Right ventricle myocardium inferior (tissue), 1 donor: ENCODE measurements around the gene PCDH1. TPM values are rescaled to one million over a fixed set of nuclear protein-coding genes. Genes with fewer than 3 reads are reported as not detected.
A peak's percentile ranks its signal among the peaks of the same experiment; 100 is the strongest.

ENCODE experiments used
- ATAC-seq: fragments of 200-7000 bp; cut with Tn5 transposase; one replicate; pipeline ENCODE4 v1.9.1; 2020; ENCODE audit warnings: mild to moderate bottlenecking, moderate library complexity
- DNase-seq: peaks from one replicate; pipeline ENCODE4 v3.0.0; 2021; ENCODE audit errors: missing footprints
- intact Hi-C: fragments of 100-400 bp; cut with DNase I; formaldehyde crosslinking; loops from one replicate; pipeline ENCODE4 v1.11.0; 2022
- total RNA-seq: library from RNA; stranded (reverse); fragmentation: NEBNext Ultra II Directional; extraction: Animal tissue kit (Norgen Biotek cat#: 25700); gene quantifications from one replicate; pipeline ENCODE4 v1.2.1, GENCODE V29; 2021
- donor health status: DM: no; HTN: yes; CAD: no; lungs with severe emphysema.

Gene PCDH1
- total RNA-seq, 1 donor from 2014 or later = 21.0 TPM

- ATAC-seq (no peak), DNase-seq (no peak)
- intact Hi-C loops = loop anchor here (5.0 kb wide), 1 partner anchor 32 kb away; no protein-coding TSS in a partner anchor
These were observed 33.7 kb downstream of the PCDH1 start for GRCh38 chr5:141844414-141845097.

- ATAC-seq = no peak
- no peak for DNase-seq
- intact Hi-C loops = no loop called here
These were observed 34.9 kb downstream of the PCDH1 start for GRCh38 chr5:141843156-141843927.

DNA sequence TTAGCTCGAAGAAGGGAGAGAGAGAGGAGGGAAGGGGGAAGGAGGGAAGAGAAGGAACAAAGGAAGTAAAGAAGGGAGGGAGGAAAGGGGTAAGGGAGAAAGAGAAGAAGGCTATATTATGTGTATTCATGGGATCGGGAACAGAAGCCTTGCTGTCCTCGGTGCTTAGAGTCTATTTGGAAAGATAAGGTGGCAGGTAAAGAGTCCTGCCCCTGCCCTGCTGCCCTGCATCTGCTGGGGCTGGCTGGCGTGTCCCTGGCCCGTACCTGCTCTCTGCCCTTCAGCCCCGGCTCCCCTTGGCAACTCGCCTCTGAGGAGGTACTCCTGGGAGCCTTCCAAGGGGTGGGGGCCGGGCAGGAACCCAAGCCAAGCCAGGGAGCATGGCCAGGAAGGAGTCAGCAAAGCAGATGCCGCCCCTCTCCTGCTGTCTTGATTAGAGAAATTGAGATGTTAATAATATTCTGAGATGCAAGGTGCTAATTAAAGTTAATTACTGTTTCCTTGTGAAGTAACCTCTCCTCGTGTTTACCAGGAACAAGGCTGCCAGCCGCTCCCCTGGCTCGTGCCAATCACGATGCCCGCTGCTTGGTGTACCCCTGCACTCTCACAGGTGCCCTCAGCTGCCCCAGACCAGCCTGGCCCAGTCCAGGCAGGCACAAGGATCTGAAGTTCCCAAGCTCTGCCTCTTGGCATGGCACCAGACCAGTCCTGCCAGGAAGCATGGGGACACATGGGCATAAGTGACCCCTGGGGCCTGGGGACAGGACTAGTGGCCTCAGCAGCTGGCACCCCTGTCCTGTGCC lies 36.6 kb downstream of the PCDH1 start:
- ATAC-seq (peak; percentile 23), DNase-seq (no peak)
- intact Hi-C loops = no loop called here

- intact Hi-C loops = no loop called here
- ATAC-seq (no peak), DNase-seq (no peak)
These were observed 37.3 kb downstream of the PCDH1 start for GRCh38 chr5:141840826-141841360.

DNA sequence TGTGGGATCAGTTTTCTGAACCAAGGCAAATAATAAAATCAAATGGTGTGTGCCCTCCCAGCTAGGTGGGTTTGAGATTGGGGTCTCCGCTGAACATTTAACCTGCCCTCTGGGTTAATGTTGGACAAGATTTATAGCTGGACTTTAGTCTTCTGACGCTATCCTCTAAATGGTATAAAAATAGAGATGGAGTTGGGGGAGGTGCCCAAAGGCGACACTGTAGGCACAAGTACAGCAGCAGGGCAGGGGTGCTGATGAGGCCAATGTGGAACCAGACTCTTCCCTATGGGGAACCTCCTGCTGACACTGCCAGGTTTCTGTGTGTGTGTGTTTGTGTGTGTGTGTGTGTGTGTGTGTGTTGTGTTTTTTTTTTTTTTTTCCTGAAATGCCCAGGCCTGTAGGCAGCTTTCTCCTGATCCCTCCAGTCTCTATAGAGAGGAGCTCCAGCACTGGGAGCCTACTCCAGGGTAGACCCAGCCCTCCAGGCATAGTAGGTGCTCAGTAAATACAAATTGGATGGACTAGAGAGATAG lies 37.9 kb downstream of the PCDH1 start:
- intact Hi-C loops = no loop called here
- ATAC-seq = no peak
- DNase-seq = no peak

GRCh38 chr5:141839015-141839513 lies 39.1 kb downstream of the PCDH1 start:
- DNase-seq (no peak), ATAC-seq (no peak)
- intact Hi-C loops = loop anchor here (5.0 kb wide), 1 partner anchor 38 kb away; the partner anchor contains the start of gene PCDH1

- DNase-seq (no peak), ATAC-seq (no peak)
- intact Hi-C loops = loop anchor here (5.0 kb wide), 1 partner anchor 39 kb away; the partner anchor contains the start of gene PCDH1
These were observed 39.7 kb downstream of the PCDH1 start for GRCh38 chr5:141838326-141839014.

- intact Hi-C loops = loop anchor here (2.0 to 5.0 kb wide), 2 partner anchors 13 to 41 kb away; partner anchors contain the start of gene PCDH1
- ATAC-seq = peak; percentile 68
- DNase-seq = no peak
These were observed 42.1 kb downstream of the PCDH1 start for GRCh38 chr5:141835928-141836670.

- DNase-seq = no peak
- ATAC-seq = no peak
- intact Hi-C loops = no loop called here
These were observed 43.9 kb downstream of the PCDH1 start for GRCh38 chr5:141834331-141834730.

- ATAC-seq = no peak
- no peak for DNase-seq
- intact Hi-C loops = no loop called here
These were observed 46.1 kb downstream of the PCDH1 start for GRCh38 chr5:141832131-141832530.

DNA sequence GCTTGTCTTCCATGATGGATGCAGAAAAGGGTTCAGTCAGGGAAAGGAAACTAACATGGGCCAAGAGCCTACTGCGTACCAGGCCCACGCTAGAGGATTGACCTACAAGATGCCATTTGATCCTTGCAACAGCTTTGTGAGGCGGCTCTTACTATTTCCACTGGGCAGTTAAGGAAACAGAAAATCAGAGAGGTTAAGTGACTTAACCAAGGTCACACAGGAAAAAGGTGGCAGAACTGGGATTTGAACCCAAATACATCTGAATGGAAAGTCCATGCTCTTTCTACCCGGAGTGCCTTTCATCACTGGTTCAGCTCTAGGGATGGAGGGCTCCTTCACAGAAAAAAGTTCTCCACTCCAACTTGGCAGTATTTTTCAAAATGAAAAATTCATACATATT lies 50.0 kb downstream of the PCDH1 start:
- intact Hi-C loops = no loop called here
- no peak for DNase-seq
- no peak for ATAC-seq

DNA sequence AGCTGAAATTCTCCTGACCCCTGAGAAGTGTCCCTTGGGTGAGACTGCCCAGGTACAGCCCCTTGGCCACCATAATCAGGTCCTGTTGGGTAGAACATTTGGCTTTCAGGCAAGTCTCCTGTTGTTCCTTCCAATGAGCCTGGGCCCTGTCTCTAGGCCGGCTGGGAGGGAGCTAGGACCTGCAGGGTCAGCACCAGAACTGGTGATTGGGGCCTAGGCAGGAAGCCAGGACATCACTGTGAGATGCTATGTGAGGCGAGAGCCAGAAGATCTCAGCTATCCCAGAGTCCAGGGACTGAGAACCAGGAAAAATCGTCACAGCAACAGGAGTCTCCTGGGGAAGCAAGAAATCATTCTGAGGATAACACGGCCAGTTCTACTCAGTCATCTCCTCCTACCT lies 51.5 kb downstream of the PCDH1 start:
- intact Hi-C loops = no loop called here
- ATAC-seq (peak; percentile 58), DNase-seq (peak; percentile 76)

GRCh38 chr5:141825791-141826560 lies 52.2 kb downstream of the PCDH1 start:
- DNase-seq = no peak
- intact Hi-C loops = no loop called here
- ATAC-seq = no peak

DNA sequence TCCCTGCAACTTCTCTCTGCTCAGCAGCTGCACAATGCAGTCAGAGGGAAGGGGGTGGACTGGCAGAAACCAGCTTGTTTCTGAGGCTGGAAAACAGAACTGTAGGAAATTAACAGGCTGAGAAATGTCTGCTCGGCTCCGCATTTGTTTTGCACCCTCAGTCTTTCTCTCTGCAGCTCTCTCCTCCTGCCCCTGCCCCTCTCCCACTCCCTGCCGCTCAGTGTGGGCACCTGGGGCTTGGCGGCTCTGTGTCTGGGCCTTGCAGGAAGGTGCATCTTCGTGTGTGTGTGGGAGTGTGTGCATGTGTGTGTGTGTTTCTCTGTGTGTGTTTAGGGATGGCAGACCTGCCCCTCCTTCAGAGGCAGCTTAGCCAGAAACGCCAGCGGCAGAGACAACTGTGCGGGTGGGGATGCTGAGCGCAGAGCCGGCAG lies 53.0 kb downstream of the PCDH1 start:
- ATAC-seq (no peak), DNase-seq (no peak)
- intact Hi-C loops = no loop called here

- DNase-seq = no peak
- intact Hi-C loops = no loop called here
- no peak for ATAC-seq
These were observed 53.5 kb downstream of the PCDH1 start for GRCh38 chr5:141824717-141825116.

- DNase-seq (no peak), ATAC-seq (no peak)
- intact Hi-C loops = loop anchor here (2.0 kb wide), 1 partner anchor 14 kb away; no protein-coding TSS in a partner anchor
These were observed 55.2 kb downstream of the PCDH1 start for GRCh38 chr5:141823056-141823455.
